Stimulated activated CD8-positive, alpha-beta memory T cell treated with anti-CD3 and anti-CD28 coated beads, Interleukin-4, amount 100 ng/mL, for 4 hours (primary cell): Measurements from ENCODE around the gene GTF2A2.
"Not testable (repeated sequence)": the region's sequence is repeated elsewhere in the genome, so short reads cannot be mapped to it uniquely, and the experiment has no call there.

ENCODE experiments used
- DNase-seq, 2 donors: peaks; one replicate each; pipeline ENCODE4 v3.0.0-alpha.2; 2020; ENCODE audit warnings: low read depth in 2 of 2, low spot score in 1 of 2

GTF2A2 gene

GRCh38 chr15:59674361-59674877 lies 17.1 kb upstream of the GTF2A2 start:
- no peak for DNase-seq

GRCh38 chr15:59668556-59668955 lies 11.2 kb upstream of the GTF2A2 start:
- DNase-seq: no peak

GRCh38 chr15:59662260-59662659 lies 4.9 kb upstream of the GTF2A2 start:
- no peak for DNase-seq

- DNase-seq: no peak
Observed at GRCh38 chr15:59659366-59659765, 2.1 kb upstream of the GTF2A2 start.

GRCh38 chr15:59657635-59658125 lies 365 bp upstream of the GTF2A2 start:
- no peak for DNase-seq

GRCh38 chr15:59654046-59654445 lies 3.3 kb downstream of the GTF2A2 start:
- no peak for DNase-seq

- DNase-seq: no peak
Observed at GRCh38 chr15:59649603-59650002, 7.7 kb downstream of the GTF2A2 start.

- DNase-seq: no peak
Observed at GRCh38 chr15:59647085-59647484, 10.2 kb downstream of the GTF2A2 start.

- no peak for DNase-seq
Observed at GRCh38 chr15:59646277-59646676, 11.0 kb downstream of the GTF2A2 start.

- DNase-seq: not testable (repeated sequence)
Observed at GRCh38 chr15:59645812-59646211, 11.5 kb downstream of the GTF2A2 start.

GRCh38 chr15:59644756-59645155 lies 12.6 kb downstream of the GTF2A2 start:
- no peak for DNase-seq

- no peak for DNase-seq
Observed at GRCh38 chr15:59642351-59642750, 15.0 kb downstream of the GTF2A2 start.

- DNase-seq: not testable (repeated sequence)
Observed at GRCh38 chr15:59637507-59637906, 19.8 kb downstream of the GTF2A2 start.

GRCh38 chr15:59636184-59636583 lies 21.1 kb downstream of the GTF2A2 start:
- DNase-seq: no peak

- DNase-seq: no peak
Observed at GRCh38 chr15:59632714-59633113, 24.6 kb downstream of the GTF2A2 start.

GRCh38 chr15:59622289-59622688 lies 35.0 kb downstream of the GTF2A2 start:
- no peak for DNase-seq

- no peak for DNase-seq
Observed at GRCh38 chr15:59618406-59618805, 38.9 kb downstream of the GTF2A2 start.

- no peak for DNase-seq
Observed at GRCh38 chr15:59616379-59616778, 40.9 kb downstream of the GTF2A2 start.

- DNase-seq: no peak
Observed at GRCh38 chr15:59615661-59616060, 41.7 kb downstream of the GTF2A2 start.

- no peak for DNase-seq
Observed at GRCh38 chr15:59614153-59614552, 43.2 kb downstream of the GTF2A2 start.

- no peak for DNase-seq
Observed at GRCh38 chr15:59611276-59612260, 45.7 kb downstream of the GTF2A2 start, which contains the start of gene GCNT3. TSS of gene GCNT3 (plus strand) at chr15:59611783. CDS start at chr15:59618239, 6,456 bp downstream.
